Measurements from ENCODE around the gene SOCS3.

DNA sequence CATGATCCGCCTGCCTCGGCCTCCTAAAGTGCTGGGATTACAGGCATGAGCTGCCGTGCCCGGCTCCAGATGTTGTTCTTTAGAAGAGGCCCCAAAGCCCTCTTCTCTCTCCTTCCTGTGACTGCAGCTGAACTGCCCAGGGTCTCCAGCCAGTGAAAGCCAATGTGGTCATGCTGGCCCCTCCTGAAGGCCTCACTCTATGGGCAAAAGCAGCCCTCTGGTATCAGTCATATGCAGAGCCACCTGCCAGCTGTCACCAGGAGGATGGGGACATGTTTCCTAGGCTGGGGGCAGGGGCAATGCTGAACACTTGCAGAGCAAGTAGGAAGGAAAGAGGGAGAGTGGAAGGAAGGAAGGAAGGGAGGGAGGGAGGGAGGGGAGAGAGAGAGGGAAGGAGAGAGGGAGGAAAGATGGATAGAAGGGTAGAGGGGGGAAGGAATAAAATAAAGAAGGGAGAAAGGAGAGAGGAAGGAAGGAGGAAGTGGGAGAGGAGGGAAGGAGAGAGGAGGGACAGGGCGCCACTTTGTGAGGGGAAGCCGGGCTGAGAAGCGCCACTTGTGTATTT lies 36.0 kb downstream of the SOCS3 start:
- TF ChIP-seq, protein P1, sequence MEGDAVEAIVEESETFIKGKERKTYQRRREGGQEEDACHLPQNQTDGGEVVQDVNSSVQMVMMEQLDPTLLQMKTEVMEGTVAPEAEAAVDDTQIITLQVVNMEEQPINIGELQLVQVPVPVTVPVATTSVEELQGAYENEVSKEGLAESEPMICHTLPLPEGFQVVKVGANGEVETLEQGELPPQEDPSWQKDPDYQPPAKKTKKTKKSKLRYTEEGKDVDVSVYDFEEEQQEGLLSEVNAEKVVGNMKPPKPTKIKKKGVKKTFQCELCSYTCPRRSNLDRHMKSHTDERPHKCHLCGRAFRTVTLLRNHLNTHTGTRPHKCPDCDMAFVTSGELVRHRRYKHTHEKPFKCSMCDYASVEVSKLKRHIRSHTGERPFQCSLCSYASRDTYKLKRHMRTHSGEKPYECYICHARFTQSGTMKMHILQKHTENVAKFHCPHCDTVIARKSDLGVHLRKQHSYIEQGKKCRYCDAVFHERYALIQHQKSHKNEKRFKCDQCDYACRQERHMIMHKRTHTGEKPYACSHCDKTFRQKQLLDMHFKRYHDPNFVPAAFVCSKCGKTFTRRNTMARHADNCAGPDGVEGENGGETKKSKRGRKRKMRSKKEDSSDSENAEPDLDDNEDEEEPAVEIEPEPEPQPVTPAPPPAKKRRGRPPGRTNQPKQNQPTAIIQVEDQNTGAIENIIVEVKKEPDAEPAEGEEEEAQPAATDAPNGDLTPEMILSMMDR (IDR thresholded peaks at IDR 0.05) = no peak
- no peak for TF ChIP-seq EP300 (IDR thresholded peaks at IDR 0.05)

Measured in sigmoid colon (tissue), 4 donors.